ENCODE results near the gene TTI1. TPM values are rescaled to one million over a fixed set of nuclear protein-coding genes. Genes with fewer than 3 reads are reported as not detected.

TTI1 gene
- 4.8 and 8.3 TPM in 2 replicates for polyA plus RNA-seq

DNA sequence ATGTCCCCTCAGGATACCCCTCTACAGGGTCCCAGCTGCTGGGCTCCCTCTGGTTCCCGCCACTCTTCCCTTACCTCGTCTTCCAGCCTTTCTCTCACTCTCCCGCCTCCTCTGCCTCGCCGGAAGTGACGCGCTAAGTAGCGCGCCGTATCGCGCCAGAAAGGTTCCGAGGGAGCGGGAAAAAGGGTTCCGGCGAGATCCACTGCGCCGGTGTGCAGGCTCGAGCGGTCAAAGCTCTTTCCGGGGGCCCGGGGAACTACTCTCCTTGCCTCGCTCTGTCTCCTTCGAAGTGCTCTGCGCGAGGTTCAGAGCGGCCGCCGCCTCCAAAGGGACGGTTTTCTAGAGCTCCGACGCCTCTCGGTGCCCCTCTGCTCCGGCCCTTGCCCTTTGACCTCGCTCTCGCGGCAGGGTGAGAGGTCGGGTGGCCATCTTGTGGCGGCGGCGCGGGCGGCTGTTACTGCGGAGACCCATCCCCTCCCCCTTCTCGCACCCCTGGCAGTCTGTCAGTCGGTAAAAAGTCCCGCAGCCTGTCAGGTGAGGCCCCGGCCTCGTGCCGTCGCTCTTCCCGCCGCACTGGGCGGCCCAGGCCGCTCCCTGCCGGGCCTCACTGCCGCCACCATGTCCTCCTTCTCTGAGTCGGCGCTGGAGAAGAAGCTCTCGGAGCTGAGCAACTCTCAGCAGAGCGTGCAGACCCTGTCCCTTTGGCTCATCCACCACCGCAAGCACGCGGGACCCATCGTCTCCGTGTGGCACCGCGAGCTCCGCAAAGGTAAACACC, at the start of gene TTI1, which contains the start of gene RPRD1B:
TSS of gene TTI1 (minus strand) at position 127 of the 778 bp plus-strand sequence. CDS start 19,640 bp downstream, outside the sequence.
TSS of gene RPRD1B (plus strand) at position 417 of the 778 bp plus-strand sequence. CDS start at position 619, 202 bp downstream.

Other genes with a start within 250 kb of the TTI1 start
- gene VSTM2L, start 130.3 kb downstream of the TTI1 start, polyA plus RNA-seq, result 19.3 and 23.6 TPM in 2 replicates
- gene RPRD1B, start 290 bp upstream of the TTI1 start, polyA plus RNA-seq, result 4.5 and 5.8 TPM in 2 replicates
- not detected in 2 replicates for gene TGM2, start 131.8 kb upstream of the TTI1 start, polyA plus RNA-seq
- gene KIAA1755, start 227.3 kb upstream of the TTI1 start, polyA plus RNA-seq, result 0.91 and 1.2 TPM in 2 replicates

All from Purkinje cell (primary cell).